ENCODE results near the gene TFDP2.

- TF ChIP-seq CTCF (IDR thresholded peaks at IDR 0.05; ENCODE audit: insufficient read depth, low read length), result no peak
- no peak for TF ChIP-seq POLR2AphosphoS5 (IDR thresholded peaks at IDR 0.05; ENCODE audit: low read depth)
Measured at GRCh38 chr3:142151240-142151639, 1.9 kb upstream of the TFDP2 start.
